NCI-H82 treated with DMSO at 0.1 percent for 48 hours (cell line): ENCODE results near the gene DNAJC19.
A peak's percentile ranks its signal among the peaks of the same experiment; 100 is the strongest.

Experiments
- DNase-seq: peaks from one replicate; lab custom pipeline; 2025; ENCODE audit not compliant: unreplicated experiment; lab: John Stamatoyannopoulos, UW

The DNAJC19 gene

GRCh38 chr3:180961552-180961951, 28.0 kb downstream of the DNAJC19 start:
- no peak for DNase-seq

GRCh38 chr3:180961087-180961486, 28.4 kb downstream of the DNAJC19 start:
- DNase-seq: no peak

- DNase-seq: no peak
Measured at GRCh38 chr3:180959691-180960090, 29.8 kb downstream of the DNAJC19 start.

- DNase-seq: peak; percentile 74
Measured at GRCh38 chr3:180947761-180948390, 41.7 kb downstream of the DNAJC19 start.

- DNase-seq: no peak
Measured at GRCh38 chr3:180940826-180941225, 48.7 kb downstream of the DNAJC19 start.

- no peak for DNase-seq
Measured at GRCh38 chr3:180934638-180935037, 54.9 kb downstream of the DNAJC19 start.
